GM23338 (cell line): ENCODE measurements around the gene FBRSL1. TPM values are rescaled to one million over a fixed set of nuclear protein-coding genes. Genes with fewer than 3 reads are reported as not detected.

Experiments
- ATAC-seq: fragments of 200-7000 bp; cut with Tn5 transposase; 3 replicates; pipeline ENCODE4 v1.9.1; 2020
- DNase-seq: peaks from one replicate; pipeline ENCODE4 v3.0.0-alpha.2; 2015; ENCODE audit warnings: low spot score
- H2AFZ ChIP-seq: fragments of 200-600 bp; sonication (generic); 2 replicates; pipeline ENCODE4 v1.8.0; 2016; ENCODE audit warnings: antibody characterized with exemption, mild to moderate bottlenecking, moderate library complexity
- H3F3A ChIP-seq: fragments of 200-600 bp; sonication (generic); replicated peaks from 2 replicates; pipeline ENCODE4 v1.8.0; 2017; ENCODE audit warnings: antibody characterized with exemption, mixed run types, low read depth
- H3K27ac ChIP-seq: fragments of 200-600 bp; sonication (generic); 2 replicates; pipeline ENCODE4 v1.6.1; 2016; ENCODE audit warnings: low read depth
- H3K27me3 ChIP-seq: fragments of 200-600 bp; sonication (generic); 2 replicates; pipeline ENCODE4 v1.8.0; 2016; ENCODE audit warnings: mild to moderate bottlenecking, mixed run types, moderate library complexity; ENCODE audit not compliant: insufficient read depth
- H3K36me3 ChIP-seq: fragments of 200-600 bp; sonication (generic); 2 replicates; pipeline ENCODE4 v1.8.0; 2016; ENCODE audit warnings: mild to moderate bottlenecking; ENCODE audit not compliant: insufficient read depth
- H3K4me1 ChIP-seq: fragments of 200-600 bp; sonication (generic); 2 replicates; pipeline ENCODE4 v1.8.0; 2016; ENCODE audit warnings: mild to moderate bottlenecking, moderate library complexity; ENCODE audit not compliant: insufficient read depth
- H3K4me2 ChIP-seq: fragments of 200-600 bp; sonication (generic); 2 replicates; pipeline ENCODE4 v1.7.1; 2017; ENCODE audit warnings: mixed run types
- H3K4me3 ChIP-seq: fragments of 200-600 bp; sonication (generic); 2 replicates; pipeline ENCODE4 v1.6.1; 2016; ENCODE audit warnings: mixed run types
- H3K79me2 ChIP-seq: fragments of 200-600 bp; sonication (generic); replicated peaks from 2 replicates; pipeline ENCODE4 v1.8.0; 2017; ENCODE audit warnings: mild to moderate bottlenecking; ENCODE audit not compliant: insufficient read depth
- H3K9me2 ChIP-seq: fragments of 200-600 bp; sonication (generic); 2 replicates; pipeline ENCODE4 v1.8.0; 2017; ENCODE audit not compliant: insufficient read depth
- H4K20me1 ChIP-seq: fragments of 200-600 bp; sonication (generic); replicated peaks from 2 replicates; pipeline ENCODE4 v1.8.0; 2017; ENCODE audit warnings: mild to moderate bottlenecking; ENCODE audit not compliant: insufficient read depth
- H3K27ac Mint-ChIP-seq: 2 replicates; pipeline ENCODE4 v1.8.0; 2020; ENCODE audit warnings: inconsistent platforms, mild to moderate bottlenecking, moderate library complexity, mixed read lengths
- H3K27me3 Mint-ChIP-seq: 3 replicates; pipeline ENCODE4 v1.8.0; 2022; ENCODE audit warnings: low read depth, mild to moderate bottlenecking, moderate library complexity, mixed read lengths, inconsistent platforms; ENCODE audit not compliant: insufficient read depth, poor library complexity
- H3K36me3 Mint-ChIP-seq: 3 replicates; pipeline ENCODE4 v1.8.0; 2021; ENCODE audit warnings: low read depth, mild to moderate bottlenecking, inconsistent platforms, moderate library complexity, mixed read lengths
- H3K4me1 Mint-ChIP-seq: 3 replicates; pipeline ENCODE4 v1.8.0; 2020; ENCODE audit warnings: mild to moderate bottlenecking, inconsistent platforms, mixed read lengths
- H3K4me3 Mint-ChIP-seq: 3 replicates; pipeline ENCODE4 v1.8.0; 2021; ENCODE audit warnings: moderate library complexity, mild to moderate bottlenecking, inconsistent platforms, mixed read lengths
- H3K9me3 Mint-ChIP-seq: 3 replicates; pipeline ENCODE4 v1.8.0; 2020; ENCODE audit warnings: moderate library complexity, mild to moderate bottlenecking, inconsistent platforms, mixed read lengths
- CREB1 ChIP-seq: fragments of 250-450 bp; sonication (Bioruptor Pico); IDR thresholded peaks from 2 replicates; pipeline ENCODE4 v1.5.0; 2020; ENCODE audit warnings: low read depth, mild to moderate bottlenecking, moderate library complexity
- CTCF ChIP-seq, 2 experiments: fragments of 200-600 bp in 1 of 2; sonication (generic) in 1 of 2; conservative IDR thresholded peaks; 2 replicates each; pipeline versions ENCODE4 v1.5.1 to v1.6.1; 2016 to 2017; ENCODE audit warnings: antibody characterized with exemption in 2 of 2, low read depth in 2 of 2, mild to moderate bottlenecking in 2 of 2, moderate library complexity in 1 of 2
- ETS1 ChIP-seq: IDR thresholded peaks from 2 replicates; pipeline ENCODE4 v1.6.1; 2016; ENCODE audit warnings: antibody characterized with exemption
- EZH2 ChIP-seq: fragments of 200-600 bp; sonication (generic); IDR thresholded peaks from one replicate; pipeline ENCODE4 v1.8.0; 2017; ENCODE audit warnings: antibody characterized with exemption, mild to moderate bottlenecking, low read depth; ENCODE audit not compliant: unreplicated experiment
- EZH2phosphoT487 ChIP-seq: fragments of 200-600 bp; sonication (generic); IDR thresholded peaks from one replicate; pipeline ENCODE4 v1.8.1; 2018; ENCODE audit warnings: antibody characterized with exemption; ENCODE audit not compliant: unreplicated experiment
- JUNB ChIP-seq: IDR thresholded peaks from one replicate; pipeline ENCODE4 v1.6.1; 2016; ENCODE audit warnings: antibody characterized with exemption; ENCODE audit not compliant: unreplicated experiment
- NANOG ChIP-seq: IDR thresholded peaks from 2 replicates; pipeline ENCODE4 v1.6.1; 2016; ENCODE audit warnings: antibody characterized with exemption, borderline replicate concordance
- POLR2AphosphoS5 ChIP-seq: IDR thresholded peaks from 2 replicates; pipeline ENCODE4 v1.6.1; 2016; ENCODE audit warnings: antibody characterized with exemption, low read depth
- REST ChIP-seq: IDR thresholded peaks from one replicate; pipeline ENCODE4 v1.6.1; 2018; ENCODE audit warnings: antibody characterized with exemption; ENCODE audit not compliant: unreplicated experiment
- STAT1 ChIP-seq: IDR thresholded peaks from one replicate; pipeline ENCODE4 v1.6.1; 2016; ENCODE audit warnings: antibody characterized with exemption; ENCODE audit not compliant: unreplicated experiment
- ZNF114 ChIP-seq: fragments of 250-450 bp; sonication (Bioruptor Pico); IDR thresholded peaks from 2 replicates; pipeline ENCODE4 v1.5.0; 2020; ENCODE audit warnings: mild to moderate bottlenecking, moderate library complexity
- ZNF331 ChIP-seq: fragments of 250-450 bp; sonication (Bioruptor Pico); IDR thresholded peaks from 2 replicates; pipeline ENCODE4 v1.5.0; 2020; ENCODE audit warnings: low read depth, mild to moderate bottlenecking, moderate library complexity
- ZNF462 ChIP-seq: fragments of 250-450 bp; sonication (Bioruptor Pico); IDR thresholded peaks from 2 replicates; pipeline ENCODE4 v1.5.0; 2020; ENCODE audit warnings: mild to moderate bottlenecking, moderate library complexity
- polyA plus RNA-seq: library from polyadenylated mRNA; unstranded; fragments of >200 nt; fragmentation: Nextera tagmentation; extraction: Ambion mirVana; gene quantifications from 2 replicates; pipeline ENCODE4 v1.2.1, GENCODE V29; 2016
- total RNA-seq: library from RNA; depleted of rRNA; stranded (reverse); fragments of >200 nt; shearing (Covaris generic); gene quantifications from 2 replicates; pipeline ENCODE4 v1.2.3, GENCODE V29; 2014

FBRSL1 gene
- total and polyA plus RNA-seq, 2 experiments from 2014 or later: 37.8 to 89.8 TPM

- no peaks in the 10 kb centered on the region for H3K79me2 ChIP-seq
- no peaks in the 10 kb centered on the region; the same call in 2 of the 3 replicates for H3K4me1 Mint-ChIP-seq
- H3K4me2 ChIP-seq: no peak overlapping the region
- peaks cover 36% of the 10 kb centered on the region for H3K36me3 Mint-ChIP-seq
- H2AFZ ChIP-seq: no peak overlapping the region
- H3F3A ChIP-seq: peaks cover 14% of the 10 kb centered on the region
- no peak overlapping the region for H3K4me3 ChIP-seq
- no peaks in the 10 kb centered on the region for H3K9me2 ChIP-seq
- H3K27ac Mint-ChIP-seq: no peak overlapping the region
- ATAC-seq (no peak; the same call in 2 of the 3 replicates), DNase-seq (no peak)
- no peaks in the 10 kb centered on the region for H3K36me3 ChIP-seq
- TF ChIP-seq ETS1 (no peak), ZNF462 (CRISPR knock-in tag) (no peak), EZH2 (no peak), CTCF (conservative IDR thresholded peaks at IDR 0.05; ENCODE audit: low read depth in 2 of 2) (no peak), POLR2AphosphoS5 (no peak), CREB1 (CRISPR knock-in tag) (no peak), ZNF331 (CRISPR knock-in tag) (no peak), ZNF114 (no peak), REST (no peak), JUNB (no peak), NANOG (no peak), STAT1 (no peak), EZH2phosphoT487 (no peak)
- H3K9me3 Mint-ChIP-seq: peaks cover 46% of the 10 kb centered on the region
- no peaks in the 10 kb centered on the region for H4K20me1 ChIP-seq
- H3K4me3 Mint-ChIP-seq: no peak overlapping the region
- H3K27me3 ChIP-seq: peaks cover 68% of the 10 kb centered on the region
- no peaks in the 10 kb centered on the region for H3K4me1 ChIP-seq
- H3K27me3 Mint-ChIP-seq: peaks cover 65% of the 10 kb centered on the region
- H3K27ac ChIP-seq: no peak overlapping the region
Observed at GRCh38 chr12:132537836-132538662, 48.1 kb downstream of the FBRSL1 start.
